Liver (tissue), 9 donors: ENCODE measurements around the gene TRH. TPM values are rescaled to one million over a fixed set of nuclear protein-coding genes. Genes with fewer than 3 reads are reported as not detected.

Experiments used
- DNase-seq: peaks from one replicate; pipeline ENCODE4 v3.0.0-alpha.2; 2017; ENCODE audit warnings: low spot score
- H3K27ac ChIP-seq, 2 donors: one replicate each; pipeline ENCODE4 v1.7.0; 2013; ENCODE audit warnings: inconsistent platforms in 2 of 2, low read length in 2 of 2, control low read depth in 1 of 2, low read depth in 1 of 2, mild to moderate bottlenecking in 1 of 2
- H3K27me3 ChIP-seq, 4 donors: one replicate each; pipeline versions ENCODE4 v1.6.1 to v1.7.0; 2013; ENCODE audit warnings: low read length in 3 of 4, inconsistent platforms in 1 of 4, mild to moderate bottlenecking in 1 of 4, moderate library complexity in 1 of 4; ENCODE audit not compliant: control insufficient read depth in 4 of 4, insufficient read depth in 4 of 4
- H3K36me3 ChIP-seq, 4 donors: one replicate each; pipeline versions ENCODE4 v1.6.1 to v1.7.0; 2013; ENCODE audit warnings: low read length in 3 of 4, mild to moderate bottlenecking in 3 of 4, low read depth in 1 of 4, moderate library complexity in 1 of 4; ENCODE audit not compliant: control insufficient read depth in 4 of 4, insufficient read depth in 3 of 4
- H3K4me1 ChIP-seq, 4 donors: one replicate each; pipeline versions ENCODE4 v1.6.1 to v1.7.0; 2013; ENCODE audit warnings: low read length in 3 of 4, mild to moderate bottlenecking in 3 of 4, moderate library complexity in 1 of 4; ENCODE audit not compliant: control insufficient read depth in 4 of 4, insufficient read depth in 4 of 4
- H3K4me3 ChIP-seq, 3 donors: one replicate each; pipeline versions ENCODE4 v1.6.1 to v1.7.0; 2013; ENCODE audit warnings: low read length in 3 of 3, control low read depth in 1 of 3, low read depth in 1 of 3, mild to moderate bottlenecking in 1 of 3
- H3K9ac ChIP-seq, 2 donors: one replicate each; pipeline ENCODE4 v1.7.0; 2013; ENCODE audit warnings: low read length in 2 of 2, mild to moderate bottlenecking in 2 of 2, moderate library complexity in 2 of 2, control low read depth in 1 of 2, low read depth in 1 of 2
- H3K9me3 ChIP-seq, 4 donors: one replicate each; pipeline versions ENCODE4 v1.6.1 to v1.7.0; 2013; ENCODE audit warnings: low read length in 3 of 4; ENCODE audit not compliant: control insufficient read depth in 4 of 4
- ATF3 ChIP-seq: IDR thresholded peaks from 2 replicates; pipeline ENCODE4 v1.6.1; 2016; ENCODE audit warnings: antibody characterized with exemption
- CTCF ChIP-seq: fragments of 150-350 bp; IDR thresholded peaks from 2 replicates; pipeline ENCODE4 v1.5.1; 2017; ENCODE audit warnings: improper control_type of control experiment, low read depth, low read length; ENCODE audit not compliant: missing input control
- EGR1 ChIP-seq, 2 donors: IDR thresholded peaks; 2 replicates each; pipeline ENCODE4 v1.6.1; 2016 to 2018; ENCODE audit warnings: antibody characterized with exemption in 2 of 2, low read depth in 2 of 2
- FOXA1 ChIP-seq: IDR thresholded peaks from 2 replicates; pipeline ENCODE4 v1.6.1; 2016; ENCODE audit warnings: antibody characterized with exemption
- FOXA2 ChIP-seq: IDR thresholded peaks from 2 replicates; pipeline ENCODE4 v1.6.1; 2016; ENCODE audit warnings: antibody characterized with exemption
- GABPA ChIP-seq, 2 donors: IDR thresholded peaks in 1 of 2; conservative IDR thresholded peaks in 1 of 2; 2 replicates each; pipeline ENCODE4 v1.6.1; 2016; ENCODE audit warnings: antibody characterized with exemption in 2 of 2, mild to moderate bottlenecking in 1 of 2, moderate library complexity in 1 of 2
- HNF4G ChIP-seq: IDR thresholded peaks from 2 replicates; pipeline ENCODE4 v1.6.1; 2016; ENCODE audit warnings: antibody characterized with exemption
- JUND ChIP-seq, 2 donors: IDR thresholded peaks; 2 replicates each; pipeline ENCODE4 v1.6.1; 2016; ENCODE audit warnings: antibody characterized with exemption in 2 of 2
- MAX ChIP-seq: IDR thresholded peaks from 2 replicates; pipeline ENCODE4 v1.6.1; 2016; ENCODE audit warnings: antibody characterized with exemption
- NR2F2 ChIP-seq: IDR thresholded peaks from 2 replicates; pipeline ENCODE4 v1.6.1; 2016; ENCODE audit warnings: antibody characterized with exemption
- RXRA ChIP-seq, 2 donors: IDR thresholded peaks; 2 replicates each; pipeline ENCODE4 v1.6.1; 2017 to 2018; ENCODE audit warnings: antibody characterized with exemption in 2 of 2, mild to moderate bottlenecking in 1 of 2
- SP1 ChIP-seq: IDR thresholded peaks from 2 replicates; pipeline ENCODE4 v1.6.1; 2018; ENCODE audit warnings: antibody characterized with exemption, mild to moderate bottlenecking
- TAF1 ChIP-seq: conservative IDR thresholded peaks from 2 replicates; pipeline ENCODE4 v1.6.1; 2016; ENCODE audit warnings: antibody characterized with exemption, mild to moderate bottlenecking
- YY1 ChIP-seq: IDR thresholded peaks from 2 replicates; pipeline ENCODE4 v1.6.1; 2016; ENCODE audit warnings: antibody characterized with exemption, mild to moderate bottlenecking
- ZBTB33 ChIP-seq: IDR thresholded peaks from 2 replicates; pipeline ENCODE4 v1.6.1; 2016; ENCODE audit warnings: antibody characterized with exemption
- WGBS: extraction: QIAGEN DNeasy Blood & Tissue Kit; methylation state at CpG from one replicate; pipeline ENCODE4 v1.1.7; 2013; 5-methylcytosine and 5-hydroxymethylcytosine counted together
- polyA plus RNA-seq, 2 donors: library from polyadenylated mRNA; stranded (reverse) in 1 of 2; unstranded in 1 of 2; fragments of 200-250 nt in 1 of 2; fragments of >200 nt in 1 of 2; fragmentation: Nextera tagmentation in 1 of 2; extraction: Ambion mirVana in 1 of 2; gene quantifications; one replicate each; pipeline versions ENCODE4 v1.2.1 to v1.2.3, GENCODE V29; 2013 to 2015
- total RNA-seq, 2 donors: library from RNA; depleted of rRNA; stranded (reverse); fragments of >200 nt; gene quantifications; one replicate each; pipeline ENCODE4 v1.2.3, GENCODE V29; 2014
- donor health status: healthy.
- donor health status: healthy.
- donor health status: healthy.
- donor health status: healthy.
- donor health status: healthy.

Gene TRH
- total and polyA plus RNA-seq, 4 donors = 0.28 TPM; not detected in 3

GRCh38 chr3:129936757-129937156, 37.8 kb upstream of the TRH start:
- H3K27me3 ChIP-seq = no peaks in the 10 kb centered on the region
- 48% methylated on average over 6 of the region's 6 CpGs for WGBS
- peak overlapping the region in 1 of 2 donors; percentile 5 for H3K27ac ChIP-seq
- TF ChIP-seq RXRA (IDR thresholded peaks at IDR 0.05) (no peak), HNF4G (no peak), MAX (peak; percentile 66), NR2F2 (no peak), FOXA1 (no peak)
- no peak overlapping the region for H3K9ac ChIP-seq
- peak overlapping the region in 1 of 3 donors; percentile 18 for H3K4me3 ChIP-seq
- no peaks in the 10 kb centered on the region for H3K9me3 ChIP-seq
- H3K4me1 ChIP-seq = peaks cover 0 to 6% (median 2%) of the 10 kb centered on the region in 4 donors
- no peak for DNase-seq
- H3K36me3 ChIP-seq = no peaks in the 10 kb centered on the region

- Histone ChIP-seq H3K4me3 (no peak overlapping the region), H3K27me3 (no peaks in the 10 kb centered on the region), H3K9ac (no peak overlapping the region), H3K9me3 (no peaks in the 10 kb centered on the region), H3K4me1 (peaks cover 0 to 6% (median 2%) of the 10 kb centered on the region in 4 donors), H3K36me3 (no peaks in the 10 kb centered on the region), H3K27ac (no peak overlapping the region)
- DNase-seq = no peak
- no peak for TF ChIP-seq TAF1
- TF ChIP-seq HNF4G = no peak
- no peak for TF ChIP-seq ATF3
- TF ChIP-seq SP1 = no peak
- TF ChIP-seq YY1 = no peak
- no peak for TF ChIP-seq EGR1 (IDR thresholded peaks at IDR 0.05; ENCODE audit: low read depth in 2 of 2)
- no peak for TF ChIP-seq ZBTB33
- TF ChIP-seq FOXA2 = no peak
- no peak for TF ChIP-seq RXRA (IDR thresholded peaks at IDR 0.05)
- TF ChIP-seq JUND (IDR thresholded peaks at IDR 0.05) = no peak
- TF ChIP-seq GABPA (IDR thresholded peaks at IDR 0.05 in 1 of 2, conservative IDR thresholded peaks at IDR 0.05 in 1 of 2) = no peak
- no peak for TF ChIP-seq CTCF
- 94% methylated on average over 9 of the region's 9 CpGs for WGBS
Observed at GRCh38 chr3:129937717-129938116, 36.8 kb upstream of the TRH start.
